IPS-NIHi7 (cell line): ENCODE results near the gene CYB561D1.

ENCODE experiments used
- DNase-seq: peaks from one replicate; pipeline ENCODE4 v3.0.0; 2012; ENCODE audit warnings: mixed read lengths; ENCODE audit errors: extremely low spot score

Gene CYB561D1

GRCh38 chr1:109499661-109500536 is 6.0 kb downstream of the CYB561D1 start:
- peak; percentile 67 for DNase-seq

- DNase-seq, result no peak
Observed at GRCh38 chr1:109500941-109501381, 7.1 kb downstream of the CYB561D1 start.

GRCh38 chr1:109501644-109502363 is 7.9 kb downstream of the CYB561D1 start:
- DNase-seq, result no peak

- DNase-seq, result no peak
Observed at GRCh38 chr1:109502364-109502851, 8.5 kb downstream of the CYB561D1 start.

GRCh38 chr1:109503935-109504334 is 10.0 kb downstream of the CYB561D1 start:
- DNase-seq, result no peak

GRCh38 chr1:109504974-109505373 is 11.1 kb downstream of the CYB561D1 start:
- no peak for DNase-seq

- DNase-seq, result no peak
Observed at GRCh38 chr1:109508001-109508872, 14.3 kb downstream of the CYB561D1 start.

GRCh38 chr1:109508873-109509175 is 14.9 kb downstream of the CYB561D1 start:
- DNase-seq, result no peak

GRCh38 chr1:109509176-109510134 is 15.6 kb downstream of the CYB561D1 start, which contains the start of gene AMIGO1:
AMIGO1 (minus strand) TSS chr1:109509727; CDS start chr1:109508912, 815 bp downstream.
- DNase-seq, result peak; percentile 86

- no peak for DNase-seq
Observed at GRCh38 chr1:109513110-109513710, 19.3 kb downstream of the CYB561D1 start.

GRCh38 chr1:109514846-109515245 is 21.0 kb downstream of the CYB561D1 start:
- no peak for DNase-seq

- no peak for DNase-seq
Observed at GRCh38 chr1:109516872-109517271, 23.0 kb downstream of the CYB561D1 start.

GRCh38 chr1:109517337-109517736 is 23.4 kb downstream of the CYB561D1 start:
- DNase-seq, result no peak

GRCh38 chr1:109521002-109521951 is 27.4 kb downstream of the CYB561D1 start:
- no peak for DNase-seq

- DNase-seq, result no peak
Observed at GRCh38 chr1:109522026-109522425, 28.1 kb downstream of the CYB561D1 start.

GRCh38 chr1:109523706-109524105 is 29.8 kb downstream of the CYB561D1 start:
- DNase-seq, result no peak

- DNase-seq, result no peak
Observed at GRCh38 chr1:109527098-109527811, 33.4 kb downstream of the CYB561D1 start.
